ENCODE data around the gene MSH5.

MSH5 gene

GRCh38 chr6:31730631-31731086 is 9.1 kb upstream of the MSH5 start:
- no peak for FAIRE-seq

- no peak for FAIRE-seq
These were observed 7.8 kb upstream of the MSH5 start for GRCh38 chr6:31732029-31732428.

GRCh38 chr6:31733734-31734133 is 6.1 kb upstream of the MSH5 start:
- FAIRE-seq: no peak

GRCh38 chr6:31734247-31734820 is 5.5 kb upstream of the MSH5 start:
- FAIRE-seq: no peak

- FAIRE-seq: no peak
These were observed 4.9 kb upstream of the MSH5 start for GRCh38 chr6:31734821-31735406.

GRCh38 chr6:31736021-31736767 is 3.6 kb upstream of the MSH5 start, which contains the start of gene CLIC1:
TSS of gene CLIC1 (minus strand) at chr6:31736530. CDS start at chr6:31736300, 230 bp downstream.
- no peak for FAIRE-seq

GRCh38 chr6:31736768-31737314 is 3.0 kb upstream of the MSH5 start:
- no peak for FAIRE-seq

GRCh38 chr6:31737315-31737990 is 2.4 kb upstream of the MSH5 start:
- FAIRE-seq: no peak

- FAIRE-seq: no peak
These were observed 1.5 kb upstream of the MSH5 start for GRCh38 chr6:31737991-31738979.

GRCh38 chr6:31740397-31741223 is 805 bp downstream of the MSH5 start:
- FAIRE-seq: no peak

GRCh38 chr6:31741815-31742214 is 2.0 kb downstream of the MSH5 start:
- FAIRE-seq: no peak

GRCh38 chr6:31742894-31743293 is 3.1 kb downstream of the MSH5 start:
- no peak for FAIRE-seq

- no peak for FAIRE-seq
These were observed 4.6 kb downstream of the MSH5 start for GRCh38 chr6:31744422-31744821.

GRCh38 chr6:31749301-31750036 is 9.7 kb downstream of the MSH5 start:
- FAIRE-seq: no peak

GRCh38 chr6:31750411-31751022 is 10.7 kb downstream of the MSH5 start:
- no peak for FAIRE-seq

GRCh38 chr6:31752739-31753319 is 13.0 kb downstream of the MSH5 start:
- no peak for FAIRE-seq

- no peak for FAIRE-seq
These were observed 18.5 kb downstream of the MSH5 start for GRCh38 chr6:31758281-31758680.

GRCh38 chr6:31760790-31761189 is 21.0 kb downstream of the MSH5 start:
- no peak for FAIRE-seq

- no peak for FAIRE-seq
These were observed 21.5 kb downstream of the MSH5 start for GRCh38 chr6:31761343-31761742.
